MM.1S (cell line): ENCODE data around the gene MPPED1.

ENCODE experiments used
- DNase-seq: peaks from one replicate; pipeline ENCODE4 v3.0.0-alpha.2; 2015
- H2AFZ ChIP-seq: fragments of 300-600 bp; sonication (generic); 2 replicates; pipeline ENCODE4 v1.6.0; 2016; ENCODE audit warnings: antibody characterized with exemption, low read length
- H3F3A ChIP-seq: fragments of 300-600 bp; sonication (generic); 2 replicates; pipeline ENCODE4 v1.6.1; 2016; ENCODE audit warnings: mild to moderate bottlenecking, antibody characterized with exemption, low read length, moderate library complexity, mixed read lengths; ENCODE audit not compliant: insufficient read depth
- H3K27ac ChIP-seq: fragments of 300-600 bp; sonication (generic); 2 replicates; pipeline ENCODE4 v1.5.1; 2016; ENCODE audit warnings: mild to moderate bottlenecking, low read length
- H3K27me3 ChIP-seq: fragments of 300-600 bp; sonication (generic); replicated peaks from 2 replicates; pipeline ENCODE4 v1.6.0; 2016; ENCODE audit warnings: low read length; ENCODE audit not compliant: insufficient read depth
- H3K36me3 ChIP-seq: fragments of 300-600 bp; sonication (generic); replicated peaks from 2 replicates; pipeline ENCODE4 v1.6.1; 2016; ENCODE audit warnings: mild to moderate bottlenecking, low read length, mixed read lengths; ENCODE audit not compliant: insufficient read depth
- H3K4me1 ChIP-seq: fragments of 300-600 bp; sonication (generic); 2 replicates; pipeline ENCODE4 v1.6.1; 2016; ENCODE audit warnings: low read length, mixed read lengths
- H3K4me2 ChIP-seq: fragments of 300-600 bp; sonication (generic); 2 replicates; pipeline ENCODE4 v1.6.0; 2016; ENCODE audit warnings: low read depth, low read length
- H3K4me3 ChIP-seq: fragments of 300-600 bp; sonication (generic); 2 replicates; pipeline ENCODE4 v1.5.1; 2016; ENCODE audit warnings: low read length, mixed read lengths
- H3K79me2 ChIP-seq: fragments of 300-600 bp; sonication (generic); 2 replicates; pipeline ENCODE4 v1.6.1; 2016; ENCODE audit warnings: mixed run types, low read length, mixed read lengths
- H3K9ac ChIP-seq: fragments of 300-600 bp; sonication (generic); 2 replicates; pipeline ENCODE4 v1.6.1; 2016; ENCODE audit warnings: low read length, mixed read lengths
- H3K9me2 ChIP-seq: fragments of 300-600 bp; sonication (generic); replicated peaks from 2 replicates; pipeline ENCODE4 v1.6.1; 2016; ENCODE audit warnings: mild to moderate bottlenecking, low read length, mixed read lengths; ENCODE audit not compliant: insufficient read depth
- H3K9me3 ChIP-seq: fragments of 300-600 bp; sonication (generic); replicated peaks from 2 replicates; pipeline ENCODE4 v1.6.1; 2016; ENCODE audit warnings: mild to moderate bottlenecking, low read length, mixed read lengths; ENCODE audit not compliant: insufficient read depth
- H4K20me1 ChIP-seq: fragments of 300-600 bp; sonication (generic); 2 replicates; pipeline ENCODE4 v1.6.1; 2016; ENCODE audit warnings: mild to moderate bottlenecking, low read length, moderate library complexity, mixed read lengths; ENCODE audit not compliant: insufficient read depth
- EZH2 ChIP-seq: fragments of 300-600 bp; sonication (generic); optimal IDR thresholded peaks from 2 replicates; pipeline ENCODE3; 2017; ENCODE audit warnings: low read depth, mild to moderate bottlenecking, antibody characterized with exemption, low read length, mixed read lengths
- EZH2phosphoT487 ChIP-seq: fragments of 300-600 bp; sonication (generic); IDR thresholded peaks from 2 replicates; pipeline ENCODE4 v1.6.1; 2018; ENCODE audit warnings: antibody characterized with exemption, low read length
- TF ChIP-seq, protein P1 (sequence below): fragments of 300-600 bp; sonication (generic); IDR thresholded peaks from 2 replicates; pipeline ENCODE4 v1.5.1; 2016; ENCODE audit warnings: antibody characterized with exemption, low read length, mixed read lengths

The MPPED1 gene

DNA sequence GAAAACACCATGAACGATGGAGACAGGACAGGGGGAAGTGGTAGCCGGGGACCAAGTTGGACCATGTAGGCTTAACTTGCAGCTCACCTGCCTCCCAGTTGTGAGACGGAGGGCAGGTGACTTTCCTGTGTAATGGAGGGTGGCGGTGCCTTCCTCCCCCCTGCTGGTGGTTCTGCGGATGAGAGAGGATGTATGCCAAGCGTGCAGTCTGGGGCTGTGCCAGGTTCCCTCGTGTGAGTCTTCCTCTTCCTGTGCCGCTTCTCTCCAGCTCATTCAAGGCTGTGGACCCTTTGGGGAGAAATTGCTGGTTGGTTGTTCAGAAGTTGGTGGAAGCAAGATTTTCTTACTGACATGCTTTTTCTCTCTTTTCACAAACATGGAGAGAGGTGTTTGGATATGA, 35.1 kb downstream of the MPPED1 start:
- Histone ChIP-seq H2AFZ (no peak overlapping the region), H3K9ac (no peak overlapping the region), H4K20me1 (no peaks in the 10 kb centered on the region), H3K36me3 (no peaks in the 10 kb centered on the region), H3K27me3 (peaks cover 45% of the 10 kb centered on the region), H3K4me1 (no peaks in the 10 kb centered on the region), H3K79me2 (no peaks in the 10 kb centered on the region), H3K4me3 (no peak overlapping the region), H3K4me2 (no peak overlapping the region), H3K27ac (no peak overlapping the region), H3K9me2 (no peaks in the 10 kb centered on the region), H3F3A (no peaks in the 10 kb centered on the region), H3K9me3 (no peaks in the 10 kb centered on the region)
- TF ChIP-seq EZH2phosphoT487 (no peak), EZH2 (no peak)
- TF ChIP-seq, protein P1, sequence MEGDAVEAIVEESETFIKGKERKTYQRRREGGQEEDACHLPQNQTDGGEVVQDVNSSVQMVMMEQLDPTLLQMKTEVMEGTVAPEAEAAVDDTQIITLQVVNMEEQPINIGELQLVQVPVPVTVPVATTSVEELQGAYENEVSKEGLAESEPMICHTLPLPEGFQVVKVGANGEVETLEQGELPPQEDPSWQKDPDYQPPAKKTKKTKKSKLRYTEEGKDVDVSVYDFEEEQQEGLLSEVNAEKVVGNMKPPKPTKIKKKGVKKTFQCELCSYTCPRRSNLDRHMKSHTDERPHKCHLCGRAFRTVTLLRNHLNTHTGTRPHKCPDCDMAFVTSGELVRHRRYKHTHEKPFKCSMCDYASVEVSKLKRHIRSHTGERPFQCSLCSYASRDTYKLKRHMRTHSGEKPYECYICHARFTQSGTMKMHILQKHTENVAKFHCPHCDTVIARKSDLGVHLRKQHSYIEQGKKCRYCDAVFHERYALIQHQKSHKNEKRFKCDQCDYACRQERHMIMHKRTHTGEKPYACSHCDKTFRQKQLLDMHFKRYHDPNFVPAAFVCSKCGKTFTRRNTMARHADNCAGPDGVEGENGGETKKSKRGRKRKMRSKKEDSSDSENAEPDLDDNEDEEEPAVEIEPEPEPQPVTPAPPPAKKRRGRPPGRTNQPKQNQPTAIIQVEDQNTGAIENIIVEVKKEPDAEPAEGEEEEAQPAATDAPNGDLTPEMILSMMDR: no peak
- DNase-seq: no peak

DNA sequence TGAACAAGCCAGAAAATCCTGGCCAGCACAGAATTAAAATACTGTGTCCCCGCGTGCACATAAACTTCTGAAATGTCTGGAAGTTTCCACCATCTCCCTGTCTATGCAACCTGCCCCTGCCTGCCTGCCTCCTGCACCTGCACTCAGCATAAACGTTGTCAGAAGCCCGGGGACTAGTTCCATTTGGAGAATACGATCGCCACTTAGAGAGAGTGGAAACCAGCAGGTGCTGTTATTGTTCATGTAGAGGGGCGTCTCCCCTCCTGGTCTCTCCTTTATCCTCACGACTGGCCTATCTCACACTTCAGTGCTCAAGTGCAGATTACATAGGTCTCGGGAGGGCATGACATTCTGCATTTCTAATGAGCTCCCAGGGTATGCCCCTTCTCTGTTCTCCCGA, 35.6 kb downstream of the MPPED1 start:
- no peak overlapping the region for H3K27ac ChIP-seq
- no peak overlapping the region for H2AFZ ChIP-seq

DNA sequence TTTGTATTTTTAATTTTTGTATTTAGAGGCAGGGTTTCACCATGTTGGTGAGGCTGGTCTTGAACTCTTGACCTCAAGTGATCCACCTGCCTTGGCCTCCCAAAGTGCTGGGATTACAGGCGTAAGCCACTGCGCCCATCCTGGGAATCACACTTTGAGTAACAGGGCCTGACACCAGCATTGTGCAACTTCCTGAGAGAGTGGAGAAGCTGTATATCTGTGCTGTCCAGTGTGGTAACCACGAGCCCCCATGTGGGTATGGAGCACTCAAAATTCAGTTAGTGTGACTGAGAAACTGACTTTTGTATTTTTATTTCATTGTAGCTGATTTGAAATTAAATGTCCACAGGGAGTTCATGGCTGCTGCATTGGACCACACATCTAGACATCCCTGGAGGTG, 36.2 kb downstream of the MPPED1 start:
- H3K9ac ChIP-seq: no peak overlapping the region

More for the DNA sequence above, 35.6 kb downstream of the MPPED1 start:
- no peaks in the 10 kb centered on the region for H3K36me3 ChIP-seq
- peaks cover 44% of the 10 kb centered on the region for H3K27me3 ChIP-seq
- no peaks in the 10 kb centered on the region for H3K4me1 ChIP-seq
- no peaks in the 10 kb centered on the region for H4K20me1 ChIP-seq
- no peaks in the 10 kb centered on the region for H3K79me2 ChIP-seq
- no peak overlapping the region for H3K4me2 ChIP-seq
- H3K9ac ChIP-seq: no peak overlapping the region
- H3K9me2 ChIP-seq: no peaks in the 10 kb centered on the region
- TF ChIP-seq EZH2phosphoT487: no peak
- TF ChIP-seq, protein P1: no peak
- DNase-seq: no peak
- no peaks in the 10 kb centered on the region for H3F3A ChIP-seq
- H3K9me3 ChIP-seq: no peaks in the 10 kb centered on the region
- H3K4me3 ChIP-seq: no peak overlapping the region

More for the DNA sequence above, 36.2 kb downstream of the MPPED1 start:
- no peaks in the 10 kb centered on the region for H4K20me1 ChIP-seq
- H3K36me3 ChIP-seq: no peaks in the 10 kb centered on the region
- no peak overlapping the region for H3K4me3 ChIP-seq
- no peaks in the 10 kb centered on the region for H3K9me2 ChIP-seq
- no peaks in the 10 kb centered on the region for H3K9me3 ChIP-seq
- peaks cover 44% of the 10 kb centered on the region for H3K27me3 ChIP-seq
- no peak for DNase-seq
- no peaks in the 10 kb centered on the region for H3K79me2 ChIP-seq
- no peak overlapping the region for H2AFZ ChIP-seq
- no peaks in the 10 kb centered on the region for H3F3A ChIP-seq
- TF ChIP-seq EZH2: no peak
- no peak for TF ChIP-seq EZH2phosphoT487
- TF ChIP-seq, protein P1: no peak
- no peak overlapping the region for H3K27ac ChIP-seq
- H3K4me2 ChIP-seq: no peak overlapping the region
- H3K4me1 ChIP-seq: no peaks in the 10 kb centered on the region
